ENCODE measurements around the gene TRPM2. TPM values are rescaled to one million over a fixed set of nuclear protein-coding genes. Genes with fewer than 3 reads are reported as not detected.

Gene TRPM2
- total RNA-seq, 1 experiment from 2014 or later = 28.1 TPM

DNA sequence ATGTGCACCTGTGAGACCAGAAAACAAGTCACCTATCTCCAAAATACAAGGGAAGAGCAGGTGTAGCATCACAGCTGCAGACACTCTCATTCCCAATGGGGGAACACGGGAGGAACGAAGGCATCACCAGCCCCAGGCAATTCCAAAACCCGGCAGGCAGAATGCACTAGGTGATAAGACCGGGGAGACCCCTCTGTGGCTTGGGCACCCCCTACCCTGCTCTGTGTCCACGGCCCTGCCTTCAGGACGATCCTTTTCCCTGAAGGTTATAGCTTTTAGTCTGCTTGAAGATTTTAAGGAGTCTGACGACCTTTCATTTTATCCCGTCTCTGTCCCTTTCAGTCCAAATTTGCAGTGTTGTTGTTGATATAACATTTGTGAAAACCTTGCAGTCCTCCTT, 19.2 kb downstream of the TRPM2 start:
- ChIA-PET POLR2A (no interaction called here), CTCF (no interaction called here), RAD21 (ENCODE audit: low non-redundant PET in 1 of 2, low total read pairs in 2 of 2, uncharacterized antibody in 2 of 2, unreplicated experiment in 2 of 2) (no interaction called here)
- no peaks in the 10 kb centered on the region for H4K20me1 ChIP-seq (ENCODE audit: insufficient read depth)
- BruUV-seq (replicated peaks) = no TSS peak
- H3K27me3 ChIP-seq (ENCODE audit: insufficient read depth, low read length) = no peaks in the 10 kb centered on the region
- no peak for TF ChIP-seq FOSL1 (IDR thresholded peaks at IDR 0.05; ENCODE audit: low read depth)
- TF ChIP-seq, protein P1, sequence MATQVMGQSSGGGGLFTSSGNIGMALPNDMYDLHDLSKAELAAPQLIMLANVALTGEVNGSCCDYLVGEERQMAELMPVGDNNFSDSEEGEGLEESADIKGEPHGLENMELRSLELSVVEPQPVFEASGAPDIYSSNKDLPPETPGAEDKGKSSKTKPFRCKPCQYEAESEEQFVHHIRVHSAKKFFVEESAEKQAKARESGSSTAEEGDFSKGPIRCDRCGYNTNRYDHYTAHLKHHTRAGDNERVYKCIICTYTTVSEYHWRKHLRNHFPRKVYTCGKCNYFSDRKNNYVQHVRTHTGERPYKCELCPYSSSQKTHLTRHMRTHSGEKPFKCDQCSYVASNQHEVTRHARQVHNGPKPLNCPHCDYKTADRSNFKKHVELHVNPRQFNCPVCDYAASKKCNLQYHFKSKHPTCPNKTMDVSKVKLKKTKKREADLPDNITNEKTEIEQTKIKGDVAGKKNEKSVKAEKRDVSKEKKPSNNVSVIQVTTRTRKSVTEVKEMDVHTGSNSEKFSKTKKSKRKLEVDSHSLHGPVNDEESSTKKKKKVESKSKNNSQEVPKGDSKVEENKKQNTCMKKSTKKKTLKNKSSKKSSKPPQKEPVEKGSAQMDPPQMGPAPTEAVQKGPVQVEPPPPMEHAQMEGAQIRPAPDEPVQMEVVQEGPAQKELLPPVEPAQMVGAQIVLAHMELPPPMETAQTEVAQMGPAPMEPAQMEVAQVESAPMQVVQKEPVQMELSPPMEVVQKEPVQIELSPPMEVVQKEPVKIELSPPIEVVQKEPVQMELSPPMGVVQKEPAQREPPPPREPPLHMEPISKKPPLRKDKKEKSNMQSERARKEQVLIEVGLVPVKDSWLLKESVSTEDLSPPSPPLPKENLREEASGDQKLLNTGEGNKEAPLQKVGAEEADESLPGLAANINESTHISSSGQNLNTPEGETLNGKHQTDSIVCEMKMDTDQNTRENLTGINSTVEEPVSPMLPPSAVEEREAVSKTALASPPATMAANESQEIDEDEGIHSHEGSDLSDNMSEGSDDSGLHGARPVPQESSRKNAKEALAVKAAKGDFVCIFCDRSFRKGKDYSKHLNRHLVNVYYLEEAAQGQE (IDR thresholded peaks at IDR 0.05; ENCODE audit: low read depth) = no peak
- no peak for TF ChIP-seq SRF (IDR thresholded peaks at IDR 0.05; ENCODE audit: low read depth)
- TF ChIP-seq YY1 (IDR thresholded peaks at IDR 0.05; ENCODE audit: extremely low read depth, insufficient replicate concordance, low read depth, low read length) = no peak
- no peak for TF ChIP-seq MAX (IDR thresholded peaks at IDR 0.05)
- TF ChIP-seq SP1 (IDR thresholded peaks at IDR 0.05; ENCODE audit: low read depth) = no peak
- TF ChIP-seq EZH2phosphoT487 (IDR thresholded peaks at IDR 0.05; ENCODE audit: borderline replicate concordance) = no peak
- TF ChIP-seq JUND (IDR thresholded peaks at IDR 0.05) = no peak
- no peaks in the 10 kb centered on the region for H3K79me2 ChIP-seq (ENCODE audit: insufficient read depth, low read length)
- DNase-seq (ENCODE audit: low read depth, low spot score) = no peak
- no peaks in the 10 kb centered on the region for H3K9me3 ChIP-seq (ENCODE audit: control insufficient read depth in 1 of 2, insufficient read depth in 1 of 2, low read depth in 1 of 2, low read length in 2 of 2)
- H2AFZ ChIP-seq (ENCODE audit: low read depth, low read length, poor library complexity, severe bottlenecking) = no peak overlapping the region
- H3K9me2 ChIP-seq (ENCODE audit: insufficient read depth) = no peaks in the 10 kb centered on the region
- intact Hi-C loops (cut with micrococcal nuclease) = no loop called here
- no peak overlapping the region for H3K4me2 ChIP-seq (ENCODE audit: low read length)
- no peak for ATAC-seq
- H3K9ac ChIP-seq (ENCODE audit: low read length) = no peak overlapping the region
- no peak overlapping the region for H3K27ac ChIP-seq (ENCODE audit: low read depth, low read length)
- no peaks in the 10 kb centered on the region for H3K4me1 ChIP-seq (ENCODE audit: control insufficient read depth in 1 of 2, insufficient read depth in 2 of 2, low read length in 2 of 2)
- H3K36me3 ChIP-seq (ENCODE audit: control insufficient read depth in 1 of 2, insufficient read depth in 2 of 2, low read length in 2 of 2) = no peaks in the 10 kb centered on the region
- H3K4me3 ChIP-seq (replicated peaks in 1 of 2; ENCODE audit: low read depth in 1 of 2, low read length in 2 of 2) = no peak overlapping the region
